Dermis blood vessel endothelial cell (primary cell): ENCODE data around the gene SHFL. TPM values are rescaled to one million over a fixed set of nuclear protein-coding genes. Genes with fewer than 3 reads are reported as not detected.
A peak's percentile ranks its signal among the peaks of the same experiment; 100 is the strongest.

Experiments used
- DNase-seq: peaks from one replicate; pipeline ENCODE4 v3.0.0; 2010
- total RNA-seq: library from RNA; depleted of rRNA; stranded (reverse); fragments of >200 nt; gene quantifications from 2 replicates; pipeline ENCODE4 v1.2.3, GENCODE V29; 2014

The SHFL gene
- total RNA-seq, 1 donor from 2014 or later = 29.4 TPM

GRCh38 chr19:10088949-10089554, 2.9 kb downstream of the SHFL start:
- DNase-seq = no peak

GRCh38 chr19:10089801-10090375, 3.8 kb downstream of the SHFL start:
- no peak for DNase-seq

GRCh38 chr19:10091370-10091687, 5.2 kb downstream of the SHFL start:
- DNase-seq = no peak

- DNase-seq = no peak
Measured at GRCh38 chr19:10091895-10092641, 6.0 kb downstream of the SHFL start.

GRCh38 chr19:10092648-10093294, 6.7 kb downstream of the SHFL start:
- DNase-seq = no peak

- no peak for DNase-seq
Measured at GRCh38 chr19:10093295-10094186, 7.4 kb downstream of the SHFL start.

- DNase-seq = no peak
Measured at GRCh38 chr19:10095622-10095947, 9.5 kb downstream of the SHFL start.

GRCh38 chr19:10095948-10096614, 10.0 kb downstream of the SHFL start:
- peak; percentile 96 for DNase-seq

GRCh38 chr19:10096615-10096963, 10.5 kb downstream of the SHFL start:
- peak; percentile 48 for DNase-seq

- DNase-seq = no peak
Measured at GRCh38 chr19:10100163-10100785, 14.2 kb downstream of the SHFL start.

- no peak for DNase-seq
Measured at GRCh38 chr19:10102787-10103236, 16.7 kb downstream of the SHFL start.

- DNase-seq = no peak
Measured at GRCh38 chr19:10104130-10104513, 18.0 kb downstream of the SHFL start.

GRCh38 chr19:10104665-10105508, 18.8 kb downstream of the SHFL start:
- no peak for DNase-seq

GRCh38 chr19:10105509-10106099, 19.5 kb downstream of the SHFL start:
- no peak for DNase-seq

GRCh38 chr19:10106100-10106936, 20.2 kb downstream of the SHFL start, which contains the start of gene PPAN:
Gene PPAN (plus strand): TSS chr19:10106362. CDS start chr19:10106395, 33 bp downstream.
- DNase-seq = peak; percentile 99

- no peak for DNase-seq
Measured at GRCh38 chr19:10107254-10107653, 21.1 kb downstream of the SHFL start.

GRCh38 chr19:10107817-10108367, 21.8 kb downstream of the SHFL start:
- DNase-seq = no peak

GRCh38 chr19:10109528-10109927, 23.4 kb downstream of the SHFL start:
- DNase-seq = no peak
